HG02763 (cell line): ENCODE results near the gene FOXP3.

Source experiments
- ATAC-seq: cut with Tn5 transposase; IDR thresholded peaks from one replicate; pipeline ENCODE4 v1.9.1; 2021; ENCODE audit warnings: mild to moderate bottlenecking, moderate library complexity; ENCODE audit not compliant: unreplicated experiment

The FOXP3 gene

DNA sequence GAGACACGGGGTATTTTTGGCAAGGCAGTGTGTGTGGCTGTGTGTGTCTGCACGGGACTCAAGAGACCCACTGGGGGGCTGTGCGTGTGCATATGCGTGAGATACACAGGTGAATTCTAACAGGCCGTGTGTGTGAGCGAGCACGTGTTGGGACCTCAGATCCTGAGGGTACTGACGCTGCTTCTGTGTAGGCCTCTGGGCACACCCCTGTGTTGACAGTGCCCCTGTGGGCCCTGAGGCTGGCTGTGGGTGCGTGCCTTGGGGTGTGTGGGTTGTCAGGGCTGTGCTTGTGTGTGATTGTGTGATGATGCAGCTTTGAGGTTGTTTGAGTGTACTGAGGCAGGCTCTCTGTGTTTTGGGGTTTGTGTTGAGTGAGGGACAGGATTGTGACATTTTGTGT is 13.9 kb downstream of the FOXP3 start:
- no peak for ATAC-seq

GRCh38 chrX:49250066-49250465 is 14.4 kb downstream of the FOXP3 start:
- no peak for ATAC-seq

- ATAC-seq, result no peak
Observed at GRCh38 chrX:49249616-49250015, 14.9 kb downstream of the FOXP3 start.

DNA sequence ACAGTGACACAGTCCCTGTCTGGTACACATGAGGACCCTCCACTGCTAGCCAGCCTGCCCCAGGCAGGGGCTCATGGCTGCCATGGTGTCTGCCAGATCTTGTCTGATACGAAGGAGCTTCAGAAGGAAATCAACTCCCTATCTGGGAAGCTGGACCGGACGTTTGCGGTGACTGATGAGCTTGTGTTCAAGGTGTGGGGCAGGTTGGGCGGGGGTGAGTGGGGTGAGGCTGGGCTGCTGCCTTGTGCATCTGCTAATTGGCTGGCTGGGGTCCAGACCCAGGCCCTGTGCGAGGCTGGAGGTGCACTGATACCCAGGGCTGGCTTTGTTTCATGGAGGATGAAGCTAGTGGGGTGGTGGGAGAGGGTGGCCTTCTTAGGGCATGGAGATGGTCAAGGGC is 15.4 kb downstream of the FOXP3 start:
- no peak for ATAC-seq

- ATAC-seq, result no peak
Observed at GRCh38 chrX:49247916-49248811, 16.3 kb downstream of the FOXP3 start.

GRCh38 chrX:49247346-49247745 is 17.2 kb downstream of the FOXP3 start:
- ATAC-seq, result no peak

GRCh38 chrX:49246541-49246940 is 18.0 kb downstream of the FOXP3 start:
- no peak for ATAC-seq

GRCh38 chrX:49244207-49244606 is 20.3 kb downstream of the FOXP3 start:
- no peak for ATAC-seq

- no peak for ATAC-seq
Observed at GRCh38 chrX:49243166-49243565, 21.3 kb downstream of the FOXP3 start.

DNA sequence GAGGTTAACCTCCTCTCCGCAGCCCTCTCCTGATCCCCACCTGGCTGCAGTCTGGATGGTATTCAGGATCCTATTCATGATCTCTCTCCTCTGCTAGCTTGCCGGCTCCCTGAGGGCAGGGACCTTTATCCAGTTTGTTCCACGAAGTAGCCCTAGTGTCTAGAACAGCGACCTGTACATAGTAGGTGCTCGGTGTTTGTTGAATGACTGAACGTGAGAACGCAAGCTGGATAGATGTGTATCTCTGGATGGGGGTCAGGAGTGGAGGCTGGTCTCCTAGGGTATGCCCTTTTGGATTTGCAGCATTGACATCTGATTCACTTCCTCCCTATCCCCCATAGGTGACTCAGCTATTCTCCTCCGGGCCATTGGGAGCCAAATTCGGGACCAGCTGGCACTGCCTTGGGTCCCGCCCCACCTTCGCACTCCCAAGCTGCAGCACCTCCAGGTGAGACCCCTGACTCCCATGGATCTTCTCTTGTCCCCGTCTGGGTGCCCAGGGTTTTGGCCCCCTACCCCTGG is 21.9 kb downstream of the FOXP3 start:
- ATAC-seq, result no peak

- no peak for ATAC-seq
Observed at GRCh38 chrX:49238735-49239134, 25.8 kb downstream of the FOXP3 start.

- ATAC-seq, result no peak
Observed at GRCh38 chrX:49237060-49237459, 27.4 kb downstream of the FOXP3 start.

DNA sequence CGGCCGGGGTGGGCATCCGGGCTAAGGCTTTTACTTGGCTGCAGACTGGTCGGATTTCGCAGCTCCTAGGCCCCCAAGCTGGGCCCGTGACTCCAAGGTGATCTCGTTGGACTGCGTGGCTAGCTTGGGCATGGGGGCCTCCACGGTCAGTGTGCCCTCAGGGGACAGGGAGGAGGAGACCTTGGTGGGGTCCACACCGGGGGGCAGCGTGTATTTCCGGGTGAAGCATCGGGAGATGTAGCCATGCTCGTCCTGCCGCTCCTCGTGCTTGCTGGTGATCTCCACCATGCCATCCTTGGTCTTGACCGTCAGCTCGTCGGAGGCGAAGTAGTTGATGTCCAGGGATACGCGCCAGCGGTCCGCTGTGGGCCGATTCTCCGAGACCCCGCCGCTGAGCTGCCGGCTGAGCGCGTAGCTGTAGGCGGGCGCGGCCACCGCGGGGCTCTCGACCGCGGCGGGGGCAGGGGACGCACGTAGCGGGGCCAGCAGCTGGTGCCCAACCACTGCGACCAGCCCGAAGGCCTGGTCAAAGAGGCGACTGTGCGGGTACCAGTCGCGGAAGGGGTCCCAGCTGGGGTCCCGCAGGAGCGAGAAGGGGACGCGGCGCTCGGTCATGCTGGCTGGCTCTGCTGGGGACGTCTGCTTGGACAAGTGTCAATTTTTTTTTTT is 30.5 kb downstream of the FOXP3 start:
- no peak for ATAC-seq

DNA sequence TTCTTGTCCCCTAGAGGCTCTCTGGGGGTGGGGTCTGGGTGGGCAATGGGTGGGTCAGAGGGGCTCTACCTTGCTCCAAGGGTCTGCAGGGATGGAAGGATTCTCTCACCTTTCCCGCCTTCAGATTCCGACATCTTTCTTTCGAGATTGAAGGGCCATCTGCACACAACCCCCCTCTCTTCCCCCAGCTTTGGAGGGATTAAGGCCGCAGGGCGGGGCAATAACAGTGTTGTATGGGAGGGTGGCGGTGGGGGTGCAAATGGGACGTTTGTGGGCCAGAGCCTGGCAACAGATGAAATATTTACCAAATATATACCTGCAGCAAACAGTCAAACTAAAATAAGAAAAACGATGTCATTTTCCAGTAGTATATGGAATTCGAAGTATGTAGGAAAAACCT is 31.3 kb downstream of the FOXP3 start, which contains the start of gene CACNA1F:
Gene CACNA1F (minus strand): TSS at position 165 of the 400 bp plus-strand sequence. CDS start 31 bp downstream, at position 134.
- ATAC-seq, result no peak

DNA sequence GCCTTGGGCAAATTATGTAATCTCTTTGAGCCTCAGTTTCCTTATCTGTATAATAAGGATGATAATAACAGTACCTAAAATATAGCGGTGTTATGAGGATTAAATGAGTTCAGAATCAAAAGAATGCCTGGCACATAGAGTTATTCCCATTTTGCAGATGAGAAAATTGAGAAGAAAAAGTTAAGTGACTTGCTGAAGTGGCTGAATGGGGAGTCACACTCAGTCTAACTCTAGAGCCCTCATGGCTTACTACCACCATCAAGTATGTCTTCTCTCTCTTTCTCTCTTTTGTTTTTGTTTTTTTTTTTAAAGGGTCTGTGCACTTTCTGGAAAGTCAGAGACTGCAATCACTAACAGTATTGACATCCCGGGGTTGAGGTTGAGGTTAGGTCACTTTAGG is 32.0 kb downstream of the FOXP3 start:
- no peak for ATAC-seq

DNA sequence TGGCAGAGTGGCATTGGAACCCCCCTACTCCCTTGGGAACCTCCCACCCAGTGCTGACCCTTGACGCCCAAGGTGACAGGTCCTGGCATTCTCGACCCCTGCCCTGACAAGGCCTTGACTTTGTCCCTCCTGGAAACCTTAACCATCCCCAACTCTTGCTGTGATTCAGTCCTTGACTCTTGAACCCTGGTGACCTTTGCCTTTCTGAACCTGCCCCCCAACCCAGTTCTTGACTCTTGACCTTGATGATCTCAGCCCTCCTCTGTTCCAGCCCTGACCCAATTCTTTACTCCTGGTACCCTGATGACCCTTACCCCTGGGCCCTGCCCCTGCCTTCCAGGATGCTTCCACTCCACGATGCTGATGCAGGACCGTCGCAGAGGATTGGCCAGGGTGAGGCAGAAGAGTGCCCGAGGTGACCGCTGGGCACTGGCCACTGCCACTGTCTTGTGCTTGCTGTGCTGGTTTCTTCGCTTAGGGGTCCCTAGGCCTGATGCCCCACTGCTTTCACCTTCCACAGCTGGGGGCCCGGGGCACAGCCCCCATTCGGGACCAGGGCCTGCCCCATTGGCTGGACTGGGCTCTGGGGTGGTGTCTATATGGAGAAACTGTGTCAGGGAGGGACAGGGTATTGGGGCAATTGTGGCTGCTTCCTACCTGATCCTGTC is 33.0 kb downstream of the FOXP3 start:
- ATAC-seq, result no peak

DNA sequence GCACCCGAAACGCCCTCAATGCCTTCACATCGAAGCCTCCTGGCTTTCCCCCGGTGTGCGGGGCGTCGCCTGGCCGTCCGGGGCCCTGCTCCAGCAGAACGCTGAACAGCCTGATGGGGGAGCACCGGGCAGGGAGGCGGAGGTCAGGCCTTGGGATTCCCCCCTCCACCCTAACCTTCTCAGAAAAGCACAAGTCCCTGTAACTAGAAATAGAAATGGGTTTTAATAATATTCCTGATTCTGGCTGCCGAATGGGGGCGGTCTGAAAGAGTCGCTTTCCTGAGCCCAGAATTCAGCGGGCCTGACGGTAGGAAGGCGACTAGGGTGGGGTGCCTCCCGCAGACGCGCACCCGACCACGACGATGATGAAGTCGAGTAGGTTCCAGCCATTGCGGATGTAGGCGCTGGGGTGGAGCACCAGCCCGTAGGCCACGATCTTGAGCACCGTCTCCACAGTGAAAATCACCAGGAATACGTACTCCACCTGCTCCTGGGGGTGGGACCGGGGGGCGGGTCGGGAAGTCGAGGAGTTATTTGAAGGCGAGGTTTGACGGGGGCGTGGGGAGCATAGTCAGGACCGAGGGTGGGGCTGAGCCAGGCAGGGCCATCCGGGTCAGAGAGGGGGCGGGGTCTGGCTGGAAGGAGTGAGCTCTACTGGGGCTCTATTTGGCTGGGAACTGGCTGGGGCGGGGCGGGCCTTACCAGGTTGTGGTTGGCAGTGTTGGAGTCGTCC is 33.8 kb downstream of the FOXP3 start:
- no peak for ATAC-seq

- no peak for ATAC-seq
Observed at GRCh38 chrX:49228185-49228584, 36.3 kb downstream of the FOXP3 start.

GRCh38 chrX:49227726-49228125 is 36.8 kb downstream of the FOXP3 start:
- no peak for ATAC-seq

GRCh38 chrX:49226946-49227345 is 37.6 kb downstream of the FOXP3 start:
- no peak for ATAC-seq

- no peak for ATAC-seq
Observed at GRCh38 chrX:49225858-49226257, 38.7 kb downstream of the FOXP3 start.
